HG03571 (cell line): ENCODE data around the gene TCF4.

ENCODE experiments used
- ATAC-seq: cut with Tn5 transposase; IDR thresholded peaks from one replicate; pipeline ENCODE4 v1.9.1; 2021; ENCODE audit not compliant: unreplicated experiment

TCF4 gene

DNA sequence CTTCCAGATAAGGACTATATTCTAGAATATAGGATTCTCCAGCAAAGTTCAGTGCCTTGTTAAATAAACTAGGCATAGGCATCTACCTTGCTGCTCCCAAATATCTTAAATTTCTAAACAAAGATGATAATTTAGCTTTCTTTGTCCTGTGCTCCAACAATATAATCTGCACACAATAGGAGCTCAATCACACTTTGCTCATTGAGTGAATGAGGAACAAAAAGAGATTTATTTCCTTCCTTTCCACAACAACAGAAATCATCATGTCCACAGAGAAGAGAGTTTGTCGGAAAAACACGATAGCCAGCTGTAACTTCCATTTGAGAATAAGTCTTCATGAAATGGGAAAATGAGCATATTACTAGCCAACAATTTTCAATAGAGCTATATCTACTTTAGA, 256.7 kb downstream of the TCF4 start:
- ATAC-seq, result no peak

DNA sequence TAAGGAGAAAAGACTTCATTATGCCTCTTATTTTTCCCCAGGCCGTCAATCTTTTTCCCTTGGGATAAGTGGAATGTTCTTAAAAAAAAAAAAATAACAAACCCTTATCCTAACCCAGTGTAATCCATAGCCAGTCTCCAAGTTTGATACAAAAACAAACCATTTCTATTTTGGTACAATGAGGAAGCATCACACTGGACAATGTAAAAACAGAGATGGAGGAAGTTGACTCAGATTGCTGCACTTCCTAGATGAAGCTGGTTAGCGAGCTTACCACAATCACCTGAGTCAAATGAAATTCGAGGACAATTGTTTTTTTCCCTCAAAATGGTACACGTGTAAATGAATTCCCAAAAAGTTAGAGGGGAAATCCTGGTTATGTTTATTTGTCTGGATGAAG, 259.7 kb downstream of the TCF4 start:
- no peak for ATAC-seq

DNA sequence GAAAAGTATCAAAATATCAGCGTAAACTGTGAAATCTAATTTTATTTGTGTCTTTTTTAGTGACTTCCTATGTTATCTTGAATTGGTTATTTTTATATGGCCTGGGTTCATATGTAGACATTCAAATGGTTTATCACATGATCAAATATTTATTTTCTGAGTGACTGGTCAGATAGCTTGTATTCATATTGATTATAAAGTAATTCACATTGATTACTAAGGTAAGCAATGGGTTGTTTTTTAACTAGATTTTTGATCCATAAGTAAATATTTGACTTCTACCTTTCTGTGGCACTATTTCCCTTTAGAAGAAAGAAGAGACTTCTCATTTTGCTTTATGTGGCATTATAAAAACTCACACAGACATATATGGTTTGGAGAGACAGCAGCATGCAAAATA, 260.5 kb downstream of the TCF4 start:
- no peak for ATAC-seq

DNA sequence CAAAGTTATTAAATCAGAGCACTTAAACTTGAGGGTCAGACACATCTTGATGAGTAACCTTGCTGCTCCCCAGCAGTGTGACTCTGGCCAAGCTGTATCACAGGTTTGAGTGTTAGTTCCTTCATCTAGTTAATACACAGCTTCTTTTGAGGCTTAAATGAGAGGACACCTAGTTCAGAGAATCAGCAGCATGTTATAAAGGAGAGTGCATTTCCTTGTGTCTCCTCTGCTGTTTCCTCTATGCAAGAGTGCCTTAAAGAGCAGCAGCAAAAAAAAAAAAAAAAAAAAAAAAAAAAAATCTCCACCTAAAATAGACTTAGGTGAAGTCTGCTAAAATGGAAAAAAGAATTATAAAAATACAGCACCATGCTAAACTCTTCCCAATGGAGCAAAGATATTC, 261.9 kb downstream of the TCF4 start:
- no peak for ATAC-seq

DNA sequence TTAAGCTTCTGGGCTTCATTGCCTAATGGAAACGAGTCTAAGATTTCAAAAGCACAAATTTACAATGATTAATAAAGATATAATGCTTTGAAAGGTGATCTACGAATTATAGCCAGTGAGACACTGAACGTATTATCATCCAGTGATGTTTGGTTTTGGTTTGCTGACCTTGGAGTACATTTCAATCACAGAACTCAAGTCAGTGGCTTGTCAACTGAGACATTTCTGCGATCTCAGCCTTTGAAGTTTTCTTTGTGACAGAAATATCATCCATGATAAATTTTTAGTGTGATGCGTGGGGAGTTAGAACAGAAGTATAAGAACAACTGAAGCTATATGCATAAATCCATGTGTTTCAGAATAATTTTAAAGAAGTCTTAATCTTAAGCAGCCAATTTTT, 263.8 kb downstream of the TCF4 start:
- no peak for ATAC-seq

DNA sequence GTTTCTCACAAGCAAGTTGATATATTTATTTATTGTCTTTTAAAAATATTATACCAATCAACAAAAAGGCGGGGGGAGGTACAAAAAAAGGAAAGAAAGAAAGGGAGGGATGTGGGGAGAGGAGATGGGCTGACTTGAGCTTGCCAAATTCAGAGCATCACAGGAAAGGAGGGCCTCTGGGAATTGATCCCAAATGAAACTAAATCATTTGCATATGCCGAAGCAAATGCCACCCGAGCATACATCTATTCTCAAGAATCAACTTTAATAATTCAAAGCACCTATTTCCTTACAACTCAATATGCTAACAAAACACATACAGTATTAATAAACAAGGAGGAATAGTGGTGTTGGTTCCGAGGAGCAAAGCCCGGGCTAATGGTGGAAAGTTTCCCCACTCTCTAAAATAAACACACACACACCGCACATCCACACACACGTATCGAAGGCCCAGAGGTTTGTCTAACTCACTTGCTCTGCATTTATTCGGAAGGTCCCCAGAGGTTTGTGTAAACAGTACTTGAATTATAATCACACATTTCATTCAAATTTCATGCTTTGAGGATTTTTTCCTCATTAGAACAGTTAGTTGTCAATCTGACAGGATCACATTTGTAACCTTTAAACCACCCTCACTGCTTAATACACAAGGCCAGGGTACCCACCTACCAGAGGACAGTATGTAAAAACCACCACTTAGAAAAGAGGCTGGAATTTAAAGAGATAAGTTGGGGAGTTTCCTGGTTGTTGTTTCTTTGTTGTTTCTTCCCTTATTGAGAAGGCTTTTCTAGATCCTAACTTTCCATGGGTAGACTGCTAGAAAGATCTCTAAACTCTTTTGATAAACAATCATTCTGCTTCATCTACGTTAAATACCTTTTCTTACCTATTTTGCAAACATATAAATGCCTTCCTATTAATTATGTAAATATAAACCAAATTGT, 264.7 kb downstream of the TCF4 start:
- no peak for ATAC-seq

DNA sequence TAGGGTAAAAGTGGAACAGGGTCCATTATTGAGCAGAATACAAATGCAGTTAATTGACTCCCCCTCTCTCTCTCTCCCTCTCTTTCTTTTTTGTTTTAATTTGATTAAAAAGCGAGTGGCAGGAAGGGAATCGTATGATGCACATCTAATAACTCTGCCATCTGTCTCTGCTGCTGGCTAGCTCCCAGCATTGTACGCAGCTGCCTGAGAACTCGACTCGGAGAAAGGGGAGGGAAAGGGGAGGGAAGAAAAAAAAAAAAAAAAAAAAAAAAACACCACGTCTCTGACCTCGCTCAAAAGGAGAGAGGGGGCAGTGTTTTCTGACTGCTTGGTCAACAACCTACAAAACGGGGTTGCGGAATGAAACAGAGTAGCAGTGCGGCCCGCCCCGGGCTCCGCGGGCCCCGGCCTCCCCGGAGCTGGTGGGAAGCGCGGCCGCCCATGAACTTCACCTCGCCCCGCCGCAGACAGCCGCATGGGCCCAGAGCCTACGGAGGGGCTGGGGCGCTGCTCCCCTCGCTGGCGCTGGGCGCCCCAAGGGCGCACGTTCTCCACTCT, 265.7 kb downstream of the TCF4 start:
- ATAC-seq, result peak; percentile 47

DNA sequence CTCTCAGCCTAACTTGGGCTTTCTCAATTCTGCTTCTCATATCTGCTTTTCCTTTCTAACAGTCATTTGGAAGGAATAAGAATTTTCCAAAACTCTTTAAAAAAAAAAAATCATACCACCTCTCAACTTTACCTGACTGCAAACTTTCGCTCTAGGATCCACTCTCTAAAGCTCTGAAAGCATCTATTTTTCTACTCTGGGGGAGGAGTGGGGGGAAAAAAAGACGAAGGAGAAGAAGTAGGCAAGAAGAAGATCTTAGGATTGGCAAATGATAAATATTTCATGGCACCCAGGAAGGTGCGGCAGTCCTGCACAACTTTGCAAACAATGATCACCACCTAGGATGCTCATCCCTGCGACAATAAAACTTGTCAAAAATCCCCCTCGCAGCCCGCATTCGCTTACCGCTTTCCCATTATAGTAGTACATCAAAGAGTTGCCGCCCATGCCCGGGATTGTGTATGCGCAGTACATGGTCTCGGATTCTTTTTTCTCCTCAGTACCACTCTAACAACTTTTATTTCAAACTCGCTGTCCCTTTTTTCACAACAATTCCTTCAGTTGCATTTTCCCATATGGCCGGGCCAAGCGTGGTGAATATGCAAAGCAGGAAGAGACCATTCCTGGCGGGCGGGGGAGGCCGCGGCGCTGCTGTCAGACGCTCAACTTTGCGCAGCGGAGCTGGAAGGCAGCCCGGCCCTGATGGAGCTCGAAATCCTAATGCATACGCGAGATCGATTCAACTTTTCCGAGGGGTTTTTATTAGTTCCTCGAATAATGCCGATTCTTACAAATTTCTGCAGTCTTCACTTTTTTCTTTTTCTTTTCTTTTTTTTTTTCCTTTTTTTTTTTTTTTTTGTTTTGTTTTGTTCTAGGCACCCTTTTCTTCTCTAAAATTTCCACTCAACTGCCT, 266.5 kb downstream of the TCF4 start:
- ATAC-seq, result peak; percentile 59

DNA sequence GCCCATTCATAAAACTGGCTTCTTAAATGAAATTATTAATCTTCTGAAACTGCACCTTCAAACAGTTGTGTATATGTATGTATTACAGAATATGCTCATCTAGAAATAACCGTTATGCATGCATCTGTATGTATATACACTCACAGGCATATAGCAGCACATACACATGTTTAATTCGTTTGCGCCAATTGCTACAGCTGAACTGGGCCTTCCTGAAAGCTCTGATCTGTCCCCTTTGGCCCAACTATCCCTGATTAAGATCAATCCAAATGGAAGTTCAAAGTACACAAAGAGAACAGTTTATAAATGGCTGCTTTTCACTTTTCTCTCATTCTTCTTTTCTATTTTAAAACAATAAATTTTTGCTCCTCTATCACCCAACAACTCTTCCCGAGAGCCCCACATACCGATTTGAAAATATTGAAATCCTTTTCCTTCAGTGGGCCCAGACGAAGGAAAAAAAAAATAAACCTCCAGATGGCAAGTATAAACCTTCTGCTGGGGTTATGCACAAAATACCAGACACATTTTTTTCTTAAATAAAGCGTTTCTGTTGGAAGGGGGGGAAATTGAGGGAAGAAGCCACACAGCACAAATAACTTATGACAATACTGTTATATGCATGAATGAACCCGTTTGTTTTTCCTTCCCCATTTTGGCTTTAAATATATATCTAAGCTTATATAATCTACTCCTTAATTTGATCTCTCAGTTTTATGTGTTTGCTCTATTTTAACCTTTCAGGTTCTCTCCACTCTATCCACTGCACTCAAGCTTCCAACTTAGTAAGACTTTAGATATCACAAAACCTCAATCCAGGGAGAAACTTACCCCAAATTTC, 267.3 kb downstream of the TCF4 start:
- no peak for ATAC-seq

DNA sequence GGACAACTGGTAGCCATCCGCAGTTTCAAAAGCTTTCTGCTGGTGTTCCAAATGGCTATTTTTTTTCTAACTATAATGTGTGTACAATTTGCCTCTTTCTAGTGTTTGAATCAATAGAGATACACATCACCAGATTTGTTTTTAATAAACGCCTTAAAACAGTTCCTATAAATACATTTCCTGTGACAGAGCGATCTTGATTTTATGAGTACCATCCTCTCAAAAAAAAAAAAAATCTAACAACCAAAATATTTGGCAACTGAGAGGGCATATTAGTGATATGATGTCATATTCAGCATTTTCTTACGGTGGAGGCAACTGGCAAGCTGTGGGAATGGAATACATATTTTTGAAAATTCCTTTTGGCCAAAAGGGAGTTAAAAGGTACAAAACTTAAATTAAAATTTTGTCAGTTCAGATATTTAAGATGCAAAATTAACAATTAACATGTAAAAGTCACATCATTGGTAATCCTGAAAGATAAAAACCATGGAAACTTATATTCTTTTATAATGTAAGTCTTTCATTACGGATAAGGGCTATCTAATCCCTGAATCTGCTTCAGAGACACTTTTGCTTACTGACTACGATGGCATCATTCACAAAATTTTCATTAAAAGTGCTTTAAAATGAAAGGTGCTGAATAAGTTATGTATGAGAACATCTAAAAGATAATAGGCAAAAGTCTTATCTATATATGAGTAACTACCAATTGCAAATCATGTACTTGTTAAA, 268.4 kb downstream of the TCF4 start:
- ATAC-seq, result no peak

DNA sequence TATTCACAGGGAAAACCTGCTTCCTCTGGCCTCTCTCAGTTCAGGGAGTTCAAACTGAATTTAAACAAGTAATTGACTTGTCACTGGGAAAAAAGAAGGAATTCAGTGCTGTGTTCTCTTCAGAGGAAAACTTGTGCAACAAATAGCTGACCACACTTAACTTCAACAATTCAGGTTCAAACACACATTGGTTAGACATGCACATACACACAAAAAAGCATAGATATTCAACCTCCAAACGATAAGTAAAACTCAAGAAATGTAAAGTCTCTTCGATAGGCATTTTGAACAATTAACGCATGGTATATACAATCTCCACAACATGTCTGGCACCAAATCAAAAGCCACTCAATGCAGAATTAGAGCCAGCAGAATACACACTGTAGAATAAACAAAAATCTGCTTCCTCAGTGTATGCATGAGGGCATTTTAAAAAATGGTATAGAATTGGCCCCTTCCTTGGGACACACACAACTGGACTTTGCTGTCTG, 269.0 kb downstream of the TCF4 start:
- no peak for ATAC-seq

DNA sequence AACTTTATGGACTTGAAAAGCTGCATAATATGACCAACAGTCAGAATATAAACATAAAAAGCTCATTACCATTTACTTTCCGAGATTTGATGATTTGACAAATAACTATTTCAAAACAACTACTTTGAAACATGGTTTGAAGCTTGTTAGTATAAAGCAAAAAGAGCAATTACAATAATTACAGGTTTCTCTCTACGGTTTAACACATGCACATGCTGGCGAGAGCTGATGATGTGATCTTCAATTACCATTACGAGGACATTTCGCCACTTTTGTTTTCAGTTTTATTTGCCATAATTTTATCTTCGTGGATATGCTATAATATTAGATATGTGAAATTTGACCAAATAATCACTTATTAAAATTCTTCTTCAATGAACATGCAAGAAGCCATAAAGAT, 270.1 kb downstream of the TCF4 start:
- no peak for ATAC-seq

DNA sequence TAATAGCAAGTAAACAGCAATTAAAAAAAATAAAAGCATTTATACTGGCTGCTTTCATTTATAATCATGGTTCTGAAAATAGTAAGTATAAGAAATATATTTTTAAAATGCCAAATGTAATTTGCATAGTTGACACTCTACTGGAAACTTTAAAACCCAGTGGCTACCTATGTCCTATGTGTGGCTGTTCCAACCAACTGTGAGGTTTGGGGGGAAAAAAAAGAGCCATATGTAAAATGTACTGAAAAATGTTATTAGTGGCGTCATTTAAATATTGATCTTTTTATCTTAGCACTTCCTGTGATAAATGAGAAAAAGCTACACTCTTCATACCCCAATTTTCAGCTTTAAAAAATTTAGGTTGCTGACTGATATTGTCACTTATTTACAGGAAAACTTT, 270.7 kb downstream of the TCF4 start:
- no peak for ATAC-seq

DNA sequence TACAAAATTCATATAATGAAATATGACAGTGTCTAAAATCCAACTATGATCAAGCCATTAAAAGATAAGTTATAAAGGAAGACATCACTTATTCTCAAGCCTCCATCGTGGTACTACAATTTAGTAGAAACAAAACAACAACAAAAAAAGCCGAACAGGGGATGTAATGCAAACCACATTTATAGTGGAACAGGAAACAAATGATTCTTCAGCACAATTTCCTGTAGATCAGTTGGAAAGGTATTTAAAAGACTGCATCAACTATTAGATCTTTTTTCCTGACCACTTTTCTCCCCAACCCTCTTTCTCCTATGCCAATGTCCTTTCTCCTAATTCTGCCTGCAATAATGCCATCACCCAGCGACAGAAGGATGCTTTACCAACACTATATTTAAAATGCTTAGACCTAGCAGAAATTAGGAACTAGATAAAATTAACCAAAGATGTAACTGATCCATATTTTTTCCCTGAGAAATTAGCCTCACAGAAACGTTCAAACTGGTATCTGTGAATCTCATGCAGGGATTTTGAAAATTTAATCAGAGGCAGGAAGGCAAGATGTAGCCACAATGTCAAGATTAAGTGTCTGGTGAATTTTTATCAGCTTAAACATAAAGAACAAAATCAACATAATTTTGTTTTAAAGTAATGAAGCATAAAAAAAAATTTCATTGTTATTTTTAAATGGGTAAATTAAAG, 271.4 kb downstream of the TCF4 start:
- no peak for ATAC-seq

DNA sequence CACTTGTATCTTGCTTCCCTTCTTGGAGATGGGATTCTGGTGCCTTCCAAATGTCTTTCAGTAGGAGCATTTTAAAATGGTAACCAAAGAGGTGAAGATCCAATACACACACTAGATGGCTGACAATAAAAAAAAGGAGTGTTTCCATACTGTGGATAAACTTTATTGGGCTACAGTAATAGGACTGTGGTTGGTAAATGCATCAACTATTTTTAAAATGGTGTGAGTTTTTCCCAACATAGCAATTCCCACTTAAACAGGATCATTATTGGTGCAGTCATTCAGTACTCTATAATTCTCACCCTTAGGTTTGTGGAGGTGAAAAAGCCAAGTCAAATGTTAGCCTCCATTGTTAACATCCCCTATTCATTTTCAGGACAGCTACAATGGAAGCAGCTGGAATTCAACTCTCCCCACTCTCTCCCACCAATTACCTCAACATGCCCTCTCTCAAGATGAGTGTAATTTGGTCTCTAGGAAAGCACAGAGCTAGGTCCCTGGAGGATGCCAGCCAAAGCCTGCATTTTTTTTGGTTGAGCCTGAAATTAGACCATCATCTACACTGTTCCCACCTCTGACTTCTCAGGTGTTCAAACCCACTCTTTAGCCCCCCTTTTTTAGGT, 273.3 kb downstream of the TCF4 start:
- no peak for ATAC-seq

DNA sequence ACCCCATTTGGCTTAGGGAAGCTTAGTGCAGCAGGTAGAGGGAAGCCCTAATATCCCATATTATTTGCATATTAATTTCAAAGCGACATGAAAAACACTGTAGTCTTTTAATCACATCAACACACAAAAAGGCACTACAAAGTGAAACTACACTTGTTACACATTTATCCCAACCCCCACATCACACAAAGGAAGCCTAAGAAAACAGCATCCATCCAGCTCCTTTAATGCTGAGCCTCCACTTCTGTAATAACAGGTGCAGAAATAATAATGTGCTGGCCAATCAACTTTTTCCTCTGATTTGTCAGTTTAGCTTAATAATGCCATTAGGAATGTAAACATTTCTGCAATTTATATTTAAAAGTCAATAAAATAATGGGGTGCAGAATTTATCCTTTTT, 274.0 kb downstream of the TCF4 start:
- no peak for ATAC-seq

DNA sequence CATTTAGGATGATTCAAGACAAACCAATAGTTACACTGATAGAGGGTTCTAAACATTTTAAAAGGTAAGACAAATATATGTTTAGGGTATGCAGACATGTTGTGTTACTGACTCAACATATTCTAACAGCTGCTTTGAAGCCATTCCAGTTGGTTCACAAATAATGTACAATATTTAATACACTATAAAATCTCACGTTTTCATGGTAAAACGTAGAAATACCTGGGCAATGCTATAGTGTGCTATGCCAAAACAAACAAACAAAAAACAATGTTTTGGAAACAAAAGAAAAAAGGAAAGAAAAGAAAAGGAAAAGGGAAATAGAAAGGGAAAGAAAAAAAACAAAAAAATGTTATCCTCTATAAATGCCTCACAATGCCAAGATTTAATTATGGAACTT, 277.1 kb downstream of the TCF4 start:
- no peak for ATAC-seq

DNA sequence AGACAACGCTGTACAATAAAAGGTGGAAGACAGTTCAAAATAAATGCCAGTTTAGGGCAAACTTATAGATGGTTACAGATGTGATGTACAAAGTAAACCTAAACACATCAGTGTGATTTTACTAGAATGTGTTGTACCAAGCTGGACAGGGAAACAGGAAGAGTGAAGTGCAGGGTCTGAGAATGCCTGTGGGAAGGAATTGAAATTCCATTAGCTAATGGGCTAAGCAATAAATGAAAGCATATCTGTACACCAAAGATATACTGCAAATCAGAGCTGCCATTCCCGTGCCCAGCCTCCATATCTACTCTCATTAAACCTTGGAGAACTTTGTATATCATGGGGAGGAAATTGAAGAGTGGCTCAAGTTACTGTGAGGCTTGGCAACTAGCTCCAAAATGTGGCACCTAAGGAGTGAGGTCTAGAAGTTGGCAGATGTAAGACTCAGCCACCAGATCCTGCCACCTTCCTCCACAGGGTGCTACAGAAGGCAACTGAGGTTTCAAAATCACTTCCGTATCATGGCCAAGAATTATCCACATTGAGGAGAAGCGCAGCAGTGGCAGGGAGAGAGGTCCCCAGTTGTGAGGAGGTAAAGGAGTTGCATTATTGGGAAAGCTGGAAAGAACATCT, 277.8 kb downstream of the TCF4 start:
- no peak for ATAC-seq
